DND-41 (cell line): ENCODE measurements around the gene EIF2B4.
"Not testable (repeated sequence)": the region's sequence is repeated elsewhere in the genome, so short reads cannot be mapped to it uniquely, and the experiment has no call there.

Source experiments
- ATAC-seq: fragments of 200-7000 bp; cut with Tn5 transposase; 3 replicates; pipeline ENCODE4 v1.9.1; 2021; ENCODE audit warnings: low read depth; ENCODE audit not compliant: insufficient read depth
- DNase-seq: peaks from one replicate; pipeline ENCODE4 v3.0.0-alpha.2; 2020
- H2AFZ ChIP-seq: 2 replicates; pipeline ENCODE4 v1.6.0; 2012; ENCODE audit warnings: low read depth, low read length
- H3K27ac ChIP-seq: 2 replicates; pipeline ENCODE4 v1.5.1; 2012; ENCODE audit warnings: low read length, inconsistent platforms
- H3K27me3 ChIP-seq: fragments of 200-600 bp; sonication (generic); 2 replicates; pipeline ENCODE4 v1.6.0; 2012; ENCODE audit warnings: low read length, mild to moderate bottlenecking, inconsistent platforms; ENCODE audit not compliant: insufficient read depth, poor library complexity
- H3K36me3 ChIP-seq: 2 replicates; pipeline ENCODE4 v1.5.1; 2012; ENCODE audit warnings: low read length, inconsistent platforms; ENCODE audit not compliant: insufficient read depth
- H3K4me1 ChIP-seq: 2 replicates; pipeline ENCODE4 v1.5.1; 2012; ENCODE audit warnings: mild to moderate bottlenecking, low read length; ENCODE audit not compliant: insufficient read depth
- H3K4me2 ChIP-seq: 2 replicates; pipeline ENCODE4 v1.6.0; 2012; ENCODE audit warnings: mild to moderate bottlenecking, moderate library complexity, low read length, inconsistent platforms; ENCODE audit not compliant: insufficient read depth
- H3K4me3 ChIP-seq, 2 experiments: fragments of 200-600 bp in 1 of 2; shearing (Covaris generic) in 1 of 2; 2 replicates each; pipeline ENCODE4 v1.5.1; 2012 to 2016; ENCODE audit warnings: inconsistent platforms in 2 of 2, low read length in 2 of 2, mild to moderate bottlenecking in 2 of 2, low read depth in 1 of 2, moderate library complexity in 1 of 2
- H3K79me2 ChIP-seq: 2 replicates; pipeline ENCODE4 v1.6.0; 2012; ENCODE audit warnings: low read length, inconsistent platforms; ENCODE audit not compliant: insufficient read depth
- H3K9ac ChIP-seq: 2 replicates; pipeline ENCODE4 v1.6.0; 2012; ENCODE audit warnings: low read depth, mild to moderate bottlenecking, inconsistent platforms, low read length, moderate library complexity
- H3K9me3 ChIP-seq: 2 replicates; pipeline ENCODE4 v1.5.1; 2012; ENCODE audit warnings: low read length, moderate library complexity, mild to moderate bottlenecking, inconsistent platforms; ENCODE audit not compliant: insufficient read depth, severe bottlenecking
- H4K20me1 ChIP-seq: 2 replicates; pipeline ENCODE4 v1.6.0; 2012; ENCODE audit warnings: low read length; ENCODE audit not compliant: insufficient read depth
- CTCF ChIP-seq: IDR thresholded peaks from 2 replicates; pipeline ENCODE4 v1.5.1; 2012; ENCODE audit warnings: borderline replicate concordance, low read length, moderate library complexity, mild to moderate bottlenecking; ENCODE audit not compliant: poor library complexity, severe bottlenecking; ENCODE audit errors: extremely low read depth
- EZH2 ChIP-seq: IDR thresholded peaks from 3 replicates; pipeline ENCODE4 v1.6.1; 2012; ENCODE audit warnings: borderline replicate concordance, low read depth, mild to moderate bottlenecking, moderate library complexity, low read length, inconsistent platforms; ENCODE audit not compliant: severe bottlenecking

The EIF2B4 gene

GRCh38 chr2:27322301-27322765, 47.8 kb downstream of the EIF2B4 start:
- Histone ChIP-seq H3K36me3 (peaks cover 26% of the 10 kb centered on the region), H3K79me2 (peaks cover 35% of the 10 kb centered on the region), H3K9ac (peak overlapping the region; percentile 86), H3K4me2 (peak overlapping the region; percentile 90), H2AFZ (peak overlapping the region; percentile 92), H3K27ac (peak overlapping the region; percentile 92), H4K20me1 (peaks cover 6% of the 10 kb centered on the region; the same call in 1 of the 2 replicates), H3K9me3 (no peaks in the 10 kb centered on the region), H3K4me1 (peaks cover 35% of the 10 kb centered on the region), H3K27me3 (no peaks in the 10 kb centered on the region), H3K4me3 (peak overlapping the region; percentile 89 to 91)
- TF ChIP-seq EZH2 = no peak
- TF ChIP-seq CTCF = no peak
- peak; percentile 27 for DNase-seq
- ATAC-seq = peak; percentile 44

- no peak for DNase-seq
- H3K4me1 ChIP-seq = peaks cover 35% of the 10 kb centered on the region
- H4K20me1 ChIP-seq = peaks cover 6% of the 10 kb centered on the region; the same call in 1 of the 2 replicates
- no peak for TF ChIP-seq EZH2
- TF ChIP-seq CTCF = no peak
- H3K4me2 ChIP-seq = peak overlapping the region; percentile 90; the same call in 1 of the 2 replicates
- H3K79me2 ChIP-seq = peaks cover 35% of the 10 kb centered on the region
- no peak overlapping the region for H3K4me3 ChIP-seq
- peak overlapping the region; percentile 86; the same call in 1 of the 2 replicates for H3K9ac ChIP-seq
- peak overlapping the region; percentile 92; the same call in 1 of the 2 replicates for H3K27ac ChIP-seq
- ATAC-seq = no peak
- no peak overlapping the region for H2AFZ ChIP-seq
- H3K27me3 ChIP-seq = no peaks in the 10 kb centered on the region
- H3K9me3 ChIP-seq = no peaks in the 10 kb centered on the region
- H3K36me3 ChIP-seq = peaks cover 21% of the 10 kb centered on the region
Measured at GRCh38 chr2:27320958-27321543, 49.1 kb downstream of the EIF2B4 start.

GRCh38 chr2:27319839-27320238, 50.3 kb downstream of the EIF2B4 start:
- H3K4me2 ChIP-seq, H3K9me3 ChIP-seq, H3K27me3 ChIP-seq, ATAC-seq, H3K9ac ChIP-seq, H2AFZ ChIP-seq, H3K4me3 ChIP-seq, DNase-seq, H3K27ac ChIP-seq, H4K20me1 ChIP-seq: not testable (repeated sequence)
- Histone ChIP-seq H3K79me2 (peaks cover 35% of the 10 kb centered on the region), H3K36me3 (peaks cover 16% of the 10 kb centered on the region), H3K4me1 (peaks cover 33% of the 10 kb centered on the region)

- Histone ChIP-seq H3K4me2 (no peak overlapping the region), H4K20me1 (peaks cover 6% of the 10 kb centered on the region; the same call in 1 of the 2 replicates), H2AFZ (no peak overlapping the region), H3K27ac (no peak overlapping the region), H3K9ac (no peak overlapping the region), H3K79me2 (peaks cover 12% of the 10 kb centered on the region), H3K4me3 (no peak overlapping the region), H3K4me1 (peaks cover 11% of the 10 kb centered on the region), H3K36me3 (peaks cover 20% of the 10 kb centered on the region), H3K9me3 (no peaks in the 10 kb centered on the region), H3K27me3 (no peaks in the 10 kb centered on the region)
- DNase-seq (no peak), ATAC-seq (no peak)
- no peak for TF ChIP-seq CTCF
- TF ChIP-seq EZH2 = no peak
Measured at GRCh38 chr2:27316655-27317412, 53.3 kb downstream of the EIF2B4 start.
